Measurements from ENCODE around the gene DLGAP3. TPM values are rescaled to one million over a fixed set of nuclear protein-coding genes. Genes with fewer than 3 reads are reported as not detected.

DLGAP3 gene
- total and polyA plus RNA-seq, 2 of the 13 experiments (the other 11 are each of a cell fraction or from before 2014, with no cell fraction given): 0.03 to 0.04 TPM

DNA sequence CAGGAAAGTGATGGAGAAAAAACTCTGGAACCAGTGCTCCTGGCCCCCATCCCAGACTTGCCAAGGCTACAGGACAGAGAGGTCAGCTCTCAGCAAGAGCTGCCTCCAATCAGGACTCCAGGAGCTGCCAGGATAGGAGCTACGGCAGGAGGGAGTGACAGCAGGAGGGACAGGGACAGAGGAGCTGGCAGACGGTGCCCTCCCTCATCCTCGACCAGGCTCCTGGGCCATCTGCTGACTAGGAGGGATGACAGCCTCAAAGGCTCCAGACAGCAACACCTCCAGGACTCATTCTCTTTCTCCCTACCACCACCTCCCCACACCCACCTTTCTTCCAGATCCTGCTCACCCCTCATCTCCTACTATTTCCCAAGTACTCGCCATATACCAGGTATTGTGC is 22.7 kb downstream of the DLGAP3 start:
- WGBS (ENCODE audit: low lambda C conversion rate): 19% methylated on average over 2 of the region's 4 CpGs
- TF ChIP-seq JUNB (CRISPR knock-in tag; IDR thresholded peaks at IDR 0.05; ENCODE audit: borderline replicate concordance): no peak
- TF ChIP-seq, protein P1, sequence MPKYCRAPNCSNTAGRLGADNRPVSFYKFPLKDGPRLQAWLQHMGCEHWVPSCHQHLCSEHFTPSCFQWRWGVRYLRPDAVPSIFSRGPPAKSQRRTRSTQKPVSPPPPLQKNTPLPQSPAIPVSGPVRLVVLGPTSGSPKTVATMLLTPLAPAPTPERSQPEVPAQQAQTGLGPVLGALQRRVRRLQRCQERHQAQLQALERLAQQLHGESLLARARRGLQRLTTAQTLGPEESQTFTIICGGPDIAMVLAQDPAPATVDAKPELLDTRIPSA (CRISPR knock-in tag; IDR thresholded peaks at IDR 0.05; ENCODE audit: borderline replicate concordance): no peak
- TF ChIP-seq GTF2F1 (IDR thresholded peaks at IDR 0.05; ENCODE audit: low read length): no peak
- no peak overlapping the region for H3K4me3 ChIP-seq (replicated peaks in 1 of 3; ENCODE audit: insufficient read depth in 1 of 3, low read depth in 2 of 3, low read length in 3 of 3)
- CTCF ChIA-PET (ENCODE audit: low intra/inter-chr PET ratio, low total read pairs): no interaction called here
- no peak overlapping the region for H2AFZ ChIP-seq (ENCODE audit: low read length)
- POLR2A ChIA-PET: no interaction called here
- H3K27ac ChIP-seq (ENCODE audit: extremely low read length, insufficient read depth, low read length): no peak overlapping the region
- peaks cover 2 to 26% of the 10 kb centered on the region in 2 experiments for H3K27me3 ChIP-seq (ENCODE audit: control insufficient read depth in 1 of 2, insufficient read depth in 2 of 2, low read length in 2 of 2)
- intact Hi-C loops (cut with micrococcal nuclease; ENCODE audit: unreplicated experiment) (no loop called here), in situ Hi-C loops (cut with HindIII; ENCODE audit: extremely low pct_ligation_motif_present, low pct_unique_long_range_greater_than_20kb) (no loop called here)
- H3K9ac ChIP-seq (ENCODE audit: insufficient read depth, low read depth, low read length): no peak overlapping the region
- H3K36me3 ChIP-seq (replicated peaks in 1 of 2; ENCODE audit: control insufficient read depth in 1 of 2, insufficient read depth in 2 of 2, low read length in 2 of 2): no peaks in the 10 kb centered on the region
- DNase-seq (ENCODE audit: low spot score) (no peak), ATAC-seq (no peak), FAIRE-seq (no peak)
- H3K79me2 ChIP-seq (ENCODE audit: insufficient read depth, low read length): no peaks in the 10 kb centered on the region
- no peak overlapping the region for H3K4me2 ChIP-seq (ENCODE audit: low read depth, low read length)
- H4K20me1 ChIP-seq (ENCODE audit: insufficient read depth, low read length): no peaks in the 10 kb centered on the region
- no peaks in the 10 kb centered on the region for H3K9me3 ChIP-seq (ENCODE audit: low read length)
- BruUV-seq (replicated peaks): no TSS peak
- no peaks in the 10 kb centered on the region for H3K4me1 ChIP-seq (ENCODE audit: insufficient read depth, low read length)

- Histone ChIP-seq H4K20me1 (ENCODE audit: insufficient read depth, low read length) (no peaks in the 10 kb centered on the region), H3K27me3 (ENCODE audit: control insufficient read depth in 1 of 2, insufficient read depth in 2 of 2, low read length in 2 of 2) (peaks cover 2 to 32% of the 10 kb centered on the region in 2 experiments), H3K27ac (ENCODE audit: extremely low read length, insufficient read depth, low read length) (no peak overlapping the region), H3K4me2 (ENCODE audit: low read depth, low read length) (no peak overlapping the region), H3K79me2 (ENCODE audit: insufficient read depth, low read length) (no peaks in the 10 kb centered on the region), H3K9ac (ENCODE audit: insufficient read depth, low read depth, low read length) (no peak overlapping the region), H3K36me3 (replicated peaks in 1 of 2; ENCODE audit: control insufficient read depth in 1 of 2, insufficient read depth in 2 of 2, low read length in 2 of 2) (no peaks in the 10 kb centered on the region), H2AFZ (ENCODE audit: low read length) (no peak overlapping the region), H3K4me1 (ENCODE audit: insufficient read depth, low read length) (no peaks in the 10 kb centered on the region), H3K4me3 (replicated peaks in 1 of 3; ENCODE audit: insufficient read depth in 1 of 3, low read depth in 2 of 3, low read length in 3 of 3) (no peak overlapping the region), H3K9me3 (ENCODE audit: low read length) (no peaks in the 10 kb centered on the region)
- POLR2A ChIA-PET: no interaction called here
- TF ChIP-seq MLLT10 (CRISPR knock-in tag; IDR thresholded peaks at IDR 0.05) (no peak), KLF15 (CRISPR knock-in tag; IDR thresholded peaks at IDR 0.05; ENCODE audit: borderline replicate concordance) (no peak), ZNF709 (CRISPR knock-in tag; IDR thresholded peaks at IDR 0.05) (no peak), FOXO1 (CRISPR knock-in tag; IDR thresholded peaks at IDR 0.05) (no peak), ZNF616 (CRISPR knock-in tag; IDR thresholded peaks at IDR 0.05; ENCODE audit: low read depth) (no peak), NAIF1 (CRISPR knock-in tag; IDR thresholded peaks at IDR 0.05; ENCODE audit: borderline replicate concordance) (no peak), FOSL1 (CRISPR knock-in tag; IDR thresholded peaks at IDR 0.05; ENCODE audit: borderline replicate concordance) (no peak), ZNF225 (CRISPR knock-in tag; IDR thresholded peaks at IDR 0.05) (no peak), ZSCAN12 (CRISPR knock-in tag; IDR thresholded peaks at IDR 0.05) (no peak), ZGPAT (CRISPR knock-in tag; IDR thresholded peaks at IDR 0.05) (no peak), CENPX (CRISPR knock-in tag; IDR thresholded peaks at IDR 0.05) (no peak), ZNF17 (CRISPR knock-in tag; IDR thresholded peaks at IDR 0.05) (no peak)
- TF ChIP-seq, protein P2, sequence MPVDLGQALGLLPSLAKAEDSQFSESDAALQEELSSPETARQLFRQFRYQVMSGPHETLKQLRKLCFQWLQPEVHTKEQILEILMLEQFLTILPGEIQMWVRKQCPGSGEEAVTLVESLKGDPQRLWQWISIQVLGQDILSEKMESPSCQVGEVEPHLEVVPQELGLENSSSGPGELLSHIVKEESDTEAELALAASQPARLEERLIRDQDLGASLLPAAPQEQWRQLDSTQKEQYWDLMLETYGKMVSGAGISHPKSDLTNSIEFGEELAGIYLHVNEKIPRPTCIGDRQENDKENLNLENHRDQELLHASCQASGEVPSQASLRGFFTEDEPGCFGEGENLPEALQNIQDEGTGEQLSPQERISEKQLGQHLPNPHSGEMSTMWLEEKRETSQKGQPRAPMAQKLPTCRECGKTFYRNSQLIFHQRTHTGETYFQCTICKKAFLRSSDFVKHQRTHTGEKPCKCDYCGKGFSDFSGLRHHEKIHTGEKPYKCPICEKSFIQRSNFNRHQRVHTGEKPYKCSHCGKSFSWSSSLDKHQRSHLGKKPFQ (CRISPR knock-in tag; IDR thresholded peaks at IDR 0.05; ENCODE audit: insufficient replicate concordance): no peak
- no peak for FAIRE-seq
- in situ Hi-C loops (cut with HindIII; ENCODE audit: extremely low pct_ligation_motif_present, low pct_unique_long_range_greater_than_20kb): no loop called here
- 0% methylated on average over 1 of the region's 1 CpG for WGBS (ENCODE audit: low lambda C conversion rate)
- no TSS peak for BruUV-seq (replicated peaks)
- intact Hi-C loops (cut with micrococcal nuclease; ENCODE audit: unreplicated experiment): no loop called here
- CTCF ChIA-PET (ENCODE audit: low intra/inter-chr PET ratio, low total read pairs): no interaction called here
- no peak for DNase-seq (ENCODE audit: low spot score)
- no peak for ATAC-seq
Measured at GRCh38 chr1:34906222-34906621, 23.2 kb downstream of the DLGAP3 start.

All from HepG2 (cell line).